HG03280 (cell line): Measurements from ENCODE around the gene RFX1.
"Not testable (repeated sequence)": the region's sequence is repeated elsewhere in the genome, so short reads cannot be mapped to it uniquely, and the experiment has no call there.

Experiments used
- ATAC-seq: cut with Tn5 transposase; IDR thresholded peaks from one replicate; pipeline ENCODE4 v1.9.1; 2021; ENCODE audit warnings: mild to moderate bottlenecking, moderate library complexity; ENCODE audit not compliant: unreplicated experiment

Gene RFX1

DNA sequence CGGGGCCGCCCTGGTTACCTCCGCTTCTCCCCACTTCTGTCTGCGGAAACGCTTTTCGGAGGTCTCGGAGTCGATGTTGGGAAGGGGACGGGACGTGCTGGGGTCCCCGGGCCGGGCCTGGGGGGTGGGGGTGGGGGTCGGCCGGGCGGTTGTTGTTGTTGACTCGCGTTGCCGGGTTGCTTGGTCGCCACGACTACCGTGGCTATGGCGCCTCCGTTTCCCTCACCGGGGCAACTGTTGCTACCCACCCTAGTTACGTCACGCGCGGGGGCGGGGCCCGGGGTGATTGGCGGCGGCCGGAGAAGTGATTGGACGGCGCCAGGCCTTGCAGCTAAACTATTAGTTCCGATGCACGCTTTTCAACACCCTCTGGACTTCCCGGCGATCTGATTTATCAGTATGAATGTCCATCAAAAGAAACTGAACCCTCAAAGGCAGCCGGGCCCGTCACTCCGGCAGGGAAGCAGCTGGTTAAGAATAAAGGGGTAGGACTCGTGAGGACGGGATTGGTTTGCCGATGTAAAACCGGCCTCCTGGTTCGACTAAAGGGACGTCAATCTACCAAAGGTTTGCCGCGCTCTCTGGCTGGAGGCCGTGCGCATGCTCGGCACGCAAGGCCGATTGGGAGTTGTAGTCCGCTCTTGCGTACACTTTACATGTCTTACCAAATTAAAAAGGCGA, at the start of gene RFX1:
Gene RFX1 (minus strand): TSS at position 236 of the 681 bp plus-strand sequence. CDS start 12,477 bp downstream, outside the sequence.
- ATAC-seq = peak; percentile 71

DNA sequence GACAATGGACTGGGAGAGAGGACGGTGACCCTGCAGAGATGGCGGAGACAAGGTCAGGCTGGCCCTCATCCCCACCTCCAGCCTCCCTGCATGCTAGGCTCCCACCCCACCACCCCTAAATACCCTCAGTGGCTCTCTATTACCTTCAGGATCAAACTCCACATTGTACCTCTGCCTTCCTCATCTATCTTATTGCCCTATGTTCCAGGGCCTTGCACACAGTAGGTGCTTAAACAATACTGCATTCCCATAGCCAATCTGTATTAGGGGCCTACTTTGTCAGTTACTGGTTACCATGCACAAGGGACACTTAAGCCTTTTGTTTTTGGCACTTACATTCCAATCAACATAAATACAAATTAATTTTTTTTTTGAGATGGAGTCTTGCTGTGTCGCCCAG, 49.3 kb upstream of the RFX1 start:
- ATAC-seq = no peak

DNA sequence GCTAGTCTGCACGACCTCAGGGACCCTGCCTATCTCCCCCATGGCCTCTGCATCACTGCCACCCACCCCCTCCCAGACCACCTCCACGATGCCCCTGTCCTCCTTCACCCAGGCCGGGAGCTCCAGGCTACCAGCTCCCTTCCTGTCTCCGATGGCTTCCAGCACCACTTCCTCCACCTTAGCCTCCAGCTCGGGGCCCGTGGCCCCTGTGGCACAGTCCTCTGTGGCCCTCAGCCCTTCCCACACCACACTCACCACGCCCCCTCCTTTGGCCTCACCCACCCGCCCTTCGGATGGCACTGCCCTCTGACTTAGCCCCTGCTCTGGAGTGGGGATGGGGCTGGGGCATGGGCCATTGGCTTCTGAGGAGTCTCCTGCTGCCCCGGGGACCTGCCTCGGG, 48.6 kb upstream of the RFX1 start:
- no peak for ATAC-seq

DNA sequence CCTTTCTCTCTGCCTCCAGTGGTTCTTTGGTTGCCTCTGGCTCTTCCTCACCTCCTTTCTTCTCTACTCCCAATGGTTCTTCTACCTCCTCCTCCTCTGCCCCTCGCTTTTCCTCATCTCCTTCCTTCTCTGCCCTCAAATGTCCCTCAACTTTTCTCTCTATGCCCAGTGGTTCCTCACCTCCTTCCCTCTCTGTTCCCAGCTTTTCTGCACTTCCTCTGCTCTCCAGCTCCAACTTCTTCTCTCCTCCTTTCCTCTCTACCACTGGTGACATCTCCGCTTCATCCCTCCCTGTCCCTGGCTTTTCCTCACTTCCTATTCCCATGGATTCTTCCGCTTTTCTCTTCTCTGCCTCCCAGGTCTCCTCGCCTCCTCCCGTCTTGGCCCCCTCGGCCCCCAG, 48.0 kb upstream of the RFX1 start:
- ATAC-seq = no peak

DNA sequence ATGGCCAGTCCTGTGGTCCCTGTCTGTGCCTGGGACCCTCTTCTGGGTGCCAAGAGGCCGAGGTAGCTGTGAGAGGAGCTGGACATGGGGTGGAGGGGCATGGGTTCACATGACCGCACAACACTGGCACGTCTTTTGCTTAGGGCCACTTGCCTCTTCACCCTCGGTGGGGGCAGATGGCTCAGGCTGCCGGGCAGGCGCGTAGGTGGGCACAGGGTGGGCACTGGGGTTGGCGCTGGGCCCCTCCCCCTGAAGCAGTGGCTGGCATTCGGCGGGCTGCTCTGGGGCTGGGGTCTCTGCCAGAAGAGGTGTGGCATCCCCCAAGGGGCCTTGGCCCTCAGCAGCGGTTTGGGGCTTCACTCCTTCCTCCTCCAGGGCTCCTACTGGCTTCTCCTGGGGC, 47.4 kb upstream of the RFX1 start:
- no peak for ATAC-seq

DNA sequence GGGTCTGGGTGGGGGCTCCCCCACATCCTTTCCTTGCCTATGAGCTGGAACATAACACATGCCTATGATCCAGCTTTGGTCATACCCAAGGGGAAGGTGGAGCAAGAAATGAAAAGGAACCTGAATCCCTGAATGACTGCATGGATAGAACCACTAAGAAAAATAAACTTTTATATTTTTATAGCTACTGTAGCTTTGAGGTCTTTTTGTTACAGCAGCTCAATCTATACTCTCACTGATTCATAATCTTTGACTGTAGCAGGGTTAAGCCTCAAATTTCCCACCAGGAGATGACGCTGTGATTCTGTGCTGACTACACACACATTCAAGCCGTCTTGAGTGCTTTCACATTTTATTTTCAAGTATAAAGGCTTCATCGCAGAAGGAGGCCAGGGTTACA, 46.9 kb upstream of the RFX1 start:
- ATAC-seq = no peak

DNA sequence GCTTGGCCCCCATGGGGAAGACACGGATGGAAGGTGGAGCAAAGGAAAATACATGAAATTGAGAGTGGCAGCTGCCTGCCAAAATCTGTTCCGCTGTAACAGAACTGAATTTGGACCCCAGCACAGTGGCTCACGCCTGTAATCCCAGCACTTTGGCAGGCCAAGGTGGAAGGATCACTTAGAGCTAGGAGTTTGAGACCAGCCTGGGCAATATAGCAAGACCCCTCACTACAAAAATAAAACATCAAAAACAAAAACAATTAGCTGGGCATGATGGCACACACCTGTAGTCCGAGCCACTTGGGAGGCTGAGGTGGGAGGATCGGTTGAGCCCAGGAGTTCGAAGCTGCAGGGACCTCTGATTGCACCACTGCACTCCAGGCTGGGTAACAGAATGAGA, 46.4 kb upstream of the RFX1 start:
- ATAC-seq = no peak

DNA sequence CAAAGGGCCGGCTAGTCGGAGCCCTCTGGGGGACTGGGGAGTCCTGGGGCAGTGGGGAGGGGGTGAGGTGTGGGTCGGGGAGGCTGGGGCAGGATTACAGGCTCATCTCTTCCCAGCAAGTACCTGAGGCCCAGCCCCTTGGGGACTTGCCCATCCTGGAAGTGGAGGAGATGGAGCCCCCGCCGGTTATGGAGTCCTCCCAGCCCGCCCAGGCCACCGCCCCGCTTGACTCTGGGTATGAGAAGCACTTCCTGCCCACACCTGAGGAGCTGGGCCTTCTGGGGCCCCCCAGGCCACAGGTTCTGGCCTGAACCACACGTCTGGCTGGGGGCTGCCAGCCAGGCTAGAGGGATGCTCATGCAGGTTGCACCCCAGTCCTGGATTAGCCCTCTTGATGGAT, 45.9 kb upstream of the RFX1 start:
- ATAC-seq = no peak

DNA sequence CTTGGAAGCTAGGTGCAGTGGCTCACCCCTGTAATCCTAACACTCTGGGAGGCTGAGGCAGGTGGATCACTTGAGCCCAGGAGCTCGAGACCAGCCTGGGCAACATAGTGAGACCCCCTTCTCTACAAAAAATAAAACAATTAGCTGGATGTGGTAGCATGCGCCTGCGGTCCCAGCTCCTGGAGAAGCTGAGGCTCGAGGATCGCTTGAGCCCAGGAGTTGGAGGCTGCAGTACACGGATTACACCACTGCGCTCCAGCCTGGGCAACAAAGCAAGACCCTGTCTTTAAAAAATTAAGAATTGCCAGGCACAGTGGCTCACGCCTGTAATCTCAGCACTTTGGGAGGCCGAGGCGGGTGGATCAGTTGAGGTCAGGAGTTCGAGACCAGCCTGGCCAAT, 44.8 kb upstream of the RFX1 start:
- not testable (repeated sequence) for ATAC-seq

DNA sequence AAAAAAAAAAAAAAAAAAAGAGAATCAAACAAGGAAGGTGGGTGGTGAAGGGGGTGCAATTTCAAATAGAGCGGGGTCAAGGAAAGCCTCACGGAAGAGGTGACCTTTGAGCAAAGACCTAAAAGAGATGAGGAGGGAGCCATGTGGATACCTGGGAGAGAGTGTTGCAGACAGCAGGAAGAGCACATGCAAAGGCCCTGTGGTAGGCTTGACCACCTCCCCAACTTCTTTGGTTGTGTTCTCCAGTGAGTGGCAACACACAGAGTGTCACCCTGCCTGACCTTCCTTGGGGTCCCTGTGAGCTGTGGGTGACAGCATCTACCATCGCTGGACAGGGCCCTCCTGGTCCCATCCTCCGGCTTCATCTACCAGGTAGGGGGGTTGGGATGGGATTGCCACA, 44.4 kb upstream of the RFX1 start:
- no peak for ATAC-seq

DNA sequence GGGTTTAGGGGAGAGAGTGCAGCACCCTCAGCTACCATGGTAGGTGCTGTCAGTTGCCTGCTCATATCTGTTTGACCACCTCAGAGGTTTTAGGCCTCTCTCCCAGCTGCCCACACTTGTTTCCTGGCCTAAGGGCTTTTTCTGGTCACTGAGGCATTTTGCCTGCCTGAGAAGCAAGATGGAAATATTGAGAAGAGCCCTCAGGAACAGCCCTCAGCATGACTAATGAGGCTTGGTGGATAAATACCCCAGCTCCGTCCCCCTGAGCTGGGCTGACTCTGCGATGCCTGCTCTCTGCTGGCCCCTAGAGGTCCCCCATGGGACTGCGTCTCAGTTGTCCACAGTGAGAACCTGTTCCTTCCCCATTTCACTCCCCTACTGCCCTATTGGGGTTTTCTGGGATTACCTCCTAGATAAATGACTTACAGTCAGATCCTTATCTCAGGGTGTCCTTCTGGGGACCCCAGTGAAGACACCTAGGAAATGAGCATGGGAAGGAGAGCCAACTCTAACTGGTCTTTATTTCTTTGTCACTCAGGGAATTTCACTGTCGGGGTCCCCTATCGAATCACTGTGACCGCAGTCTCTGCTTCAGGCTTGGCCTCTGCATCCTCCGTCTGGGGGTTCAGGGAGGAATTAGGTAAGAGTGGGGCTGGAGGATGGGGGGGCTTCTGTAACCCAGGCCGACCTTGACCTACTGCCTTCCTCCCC, 42.5 kb upstream of the RFX1 start:
- ATAC-seq = no peak

DNA sequence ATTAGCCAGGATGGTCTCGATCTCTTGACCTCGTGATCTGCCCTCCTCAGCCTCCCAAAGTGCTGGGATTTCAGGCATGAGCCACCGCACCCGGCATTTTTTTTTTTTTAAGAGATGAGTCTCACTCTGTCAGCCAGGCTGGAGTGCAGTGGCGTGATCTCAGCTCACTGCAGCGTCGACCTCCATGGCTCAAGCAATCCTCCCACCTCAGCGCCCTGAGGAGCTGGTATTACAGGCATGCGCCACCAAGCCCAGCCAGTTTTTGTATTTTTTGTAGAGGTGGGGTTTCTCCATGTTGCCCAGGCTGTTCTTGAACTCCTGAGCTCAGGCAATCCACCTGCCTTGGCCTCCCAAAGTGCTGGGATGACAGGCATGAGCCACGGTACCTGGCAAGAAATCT, 41.7 kb upstream of the RFX1 start:
- ATAC-seq = not testable (repeated sequence)

DNA sequence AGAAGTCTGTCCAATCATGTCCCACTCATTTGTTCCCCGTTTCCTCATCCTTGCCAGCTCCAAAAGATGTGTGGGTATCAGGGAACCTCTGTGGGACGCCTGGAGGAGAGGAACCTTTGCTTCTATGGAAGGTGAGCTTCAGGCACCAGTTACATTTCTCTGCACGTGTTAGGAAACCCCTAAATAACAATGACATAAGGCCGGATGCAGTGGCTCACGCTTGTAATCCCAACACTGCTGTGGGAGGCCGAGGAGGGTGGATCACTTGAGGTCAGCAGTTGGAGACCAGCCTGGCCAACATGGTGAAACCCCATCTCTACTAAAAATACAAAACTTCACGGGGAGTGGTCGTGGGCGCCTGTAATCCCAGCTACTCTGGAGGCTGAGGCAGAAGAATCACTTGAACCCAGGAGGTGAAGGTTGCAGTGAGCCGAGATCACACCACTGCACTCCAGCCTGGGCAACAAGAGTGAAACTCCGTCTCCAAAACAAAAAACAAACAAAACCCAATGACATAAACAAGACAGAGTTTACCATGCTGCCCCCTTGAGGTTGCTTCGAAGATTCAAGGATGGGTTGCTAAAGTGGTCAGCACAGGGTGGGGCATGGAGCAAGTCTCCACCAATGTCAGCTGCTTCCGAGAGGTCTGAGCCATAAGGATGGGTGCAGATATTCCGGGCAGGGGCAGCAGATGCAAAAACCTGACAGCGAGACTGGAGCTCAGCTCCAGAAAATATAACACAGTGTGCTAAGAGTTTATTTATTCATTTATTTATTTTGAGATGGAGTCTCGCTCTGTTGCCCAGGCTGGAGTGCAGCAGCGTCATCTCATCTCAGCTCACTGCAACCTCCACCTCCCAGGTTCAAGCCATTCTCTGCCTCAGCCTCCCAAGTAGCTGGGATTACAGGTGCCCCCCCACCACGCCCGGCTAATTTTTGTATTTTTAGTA, 36.8 kb upstream of the RFX1 start:
- ATAC-seq = peak; percentile 82

DNA sequence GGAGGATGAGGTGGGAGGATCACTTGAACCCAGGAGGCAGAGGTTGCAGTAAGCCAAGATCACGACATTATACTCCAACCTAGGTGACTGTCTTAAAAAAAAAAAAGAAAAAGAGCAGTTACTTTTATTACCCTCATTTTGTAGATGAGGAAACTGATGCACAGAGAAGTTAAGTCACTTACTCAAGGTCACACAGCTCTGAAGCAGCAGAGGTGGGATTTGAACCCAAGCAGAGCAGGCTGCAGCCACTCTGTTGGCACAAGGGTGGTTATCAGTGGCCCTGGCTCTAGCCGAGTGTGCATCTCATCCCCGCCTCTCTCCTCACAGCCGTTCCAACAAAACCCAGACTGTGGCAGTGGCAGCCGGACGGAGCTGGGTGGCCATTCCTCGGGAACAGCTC, 33.1 kb upstream of the RFX1 start:
- no peak for ATAC-seq

DNA sequence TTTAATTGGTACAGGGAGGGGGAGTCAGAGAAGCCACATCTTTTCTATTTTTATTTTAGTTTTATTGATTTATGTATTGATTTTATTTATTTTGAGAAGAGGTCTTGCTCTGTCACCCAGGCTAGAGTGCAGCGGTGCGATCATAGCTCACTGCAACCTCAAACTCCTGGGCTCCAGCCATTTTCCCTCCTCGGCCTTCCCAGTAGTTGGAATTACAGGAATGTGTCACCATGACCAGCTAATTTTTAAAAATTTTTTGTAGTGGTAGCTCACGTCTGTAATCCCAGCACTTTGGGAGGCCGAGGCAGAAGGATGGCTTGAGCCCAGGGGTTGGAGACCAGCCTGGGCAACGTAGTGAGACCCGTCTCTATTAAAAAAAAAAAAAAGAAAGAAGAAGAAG, 29.6 kb upstream of the RFX1 start:
- no peak for ATAC-seq

DNA sequence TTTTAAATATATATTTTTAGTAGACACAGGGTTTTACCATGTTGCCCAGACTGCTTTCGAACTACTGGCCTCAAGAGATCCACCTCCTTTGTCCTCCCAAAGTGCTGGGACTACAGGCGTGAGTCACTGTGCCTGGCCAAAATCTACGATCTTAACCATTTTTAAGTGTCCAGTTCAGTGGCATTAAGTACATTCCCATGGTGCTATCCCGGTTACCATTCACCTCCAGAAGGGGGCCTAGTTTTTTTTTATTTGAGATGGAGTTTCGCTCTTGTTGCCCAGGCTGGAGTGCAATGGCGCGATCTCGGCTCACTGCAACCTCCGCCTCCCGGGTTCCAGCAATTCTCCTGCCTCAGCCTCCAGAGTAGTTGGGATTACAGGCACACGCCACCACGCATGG, 29.0 kb upstream of the RFX1 start:
- not testable (repeated sequence) for ATAC-seq

DNA sequence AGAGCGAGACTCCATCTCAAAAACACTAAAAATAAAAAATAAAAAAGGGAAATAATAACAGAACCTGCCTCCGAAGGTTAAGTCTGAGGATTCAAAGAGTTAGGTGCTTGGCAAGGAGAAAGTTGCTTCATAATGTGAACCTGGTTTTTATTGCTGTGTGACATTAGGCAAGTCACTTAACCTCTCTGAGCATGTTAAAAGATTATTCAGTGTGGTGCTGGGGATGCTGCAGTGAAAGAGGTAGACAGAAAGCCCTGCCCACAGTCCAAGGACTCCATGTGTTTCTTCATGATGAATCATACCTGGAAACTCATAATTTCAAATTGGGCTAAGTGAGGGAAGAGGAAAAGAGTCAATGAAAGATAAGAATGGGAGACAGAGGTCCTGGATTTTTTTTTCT, 27.8 kb upstream of the RFX1 start:
- ATAC-seq = no peak

DNA sequence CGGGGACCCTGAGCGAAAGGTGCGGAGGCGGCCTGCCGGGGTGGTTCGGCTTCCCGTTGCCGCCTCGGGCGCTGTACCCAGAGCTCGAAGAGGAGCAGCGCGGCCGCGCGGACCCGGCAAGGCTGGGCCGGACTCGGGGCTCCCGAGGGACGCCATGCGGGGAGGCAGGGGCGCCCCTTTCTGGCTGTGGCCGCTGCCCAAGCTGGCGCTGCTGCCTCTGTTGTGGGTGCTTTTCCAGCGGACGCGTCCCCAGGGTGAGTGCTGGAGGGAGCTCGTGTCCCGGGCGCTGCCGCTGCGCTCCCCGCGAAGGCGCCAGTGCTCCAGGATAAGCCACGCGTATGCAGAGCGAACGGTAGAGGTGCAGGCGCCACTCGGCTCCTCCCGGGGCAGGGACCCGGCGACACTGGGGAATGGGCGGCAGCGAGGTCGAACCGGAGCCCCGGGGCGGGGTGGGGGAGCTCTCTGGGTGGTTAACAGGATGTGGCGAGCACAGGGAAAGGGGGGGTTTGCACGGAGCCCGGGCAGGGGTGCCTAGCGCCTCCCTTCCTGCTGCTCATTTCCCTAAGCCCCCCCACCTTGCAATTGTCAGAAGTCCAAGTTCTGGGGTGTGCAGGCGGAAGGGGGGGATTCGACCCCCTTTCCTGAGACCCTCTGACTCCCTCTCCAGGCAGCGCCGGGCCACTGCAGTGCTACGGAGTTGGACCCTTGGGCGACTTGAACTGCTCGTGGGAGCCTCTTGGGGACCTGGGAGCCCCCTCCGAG, 25.8 kb upstream of the RFX1 start, which contains the start of gene IL27RA:
Gene IL27RA (plus strand): TSS at position 44 of the 762 bp plus-strand sequence. CDS start 111 bp downstream, at position 155.
- peak; percentile 54 for ATAC-seq

DNA sequence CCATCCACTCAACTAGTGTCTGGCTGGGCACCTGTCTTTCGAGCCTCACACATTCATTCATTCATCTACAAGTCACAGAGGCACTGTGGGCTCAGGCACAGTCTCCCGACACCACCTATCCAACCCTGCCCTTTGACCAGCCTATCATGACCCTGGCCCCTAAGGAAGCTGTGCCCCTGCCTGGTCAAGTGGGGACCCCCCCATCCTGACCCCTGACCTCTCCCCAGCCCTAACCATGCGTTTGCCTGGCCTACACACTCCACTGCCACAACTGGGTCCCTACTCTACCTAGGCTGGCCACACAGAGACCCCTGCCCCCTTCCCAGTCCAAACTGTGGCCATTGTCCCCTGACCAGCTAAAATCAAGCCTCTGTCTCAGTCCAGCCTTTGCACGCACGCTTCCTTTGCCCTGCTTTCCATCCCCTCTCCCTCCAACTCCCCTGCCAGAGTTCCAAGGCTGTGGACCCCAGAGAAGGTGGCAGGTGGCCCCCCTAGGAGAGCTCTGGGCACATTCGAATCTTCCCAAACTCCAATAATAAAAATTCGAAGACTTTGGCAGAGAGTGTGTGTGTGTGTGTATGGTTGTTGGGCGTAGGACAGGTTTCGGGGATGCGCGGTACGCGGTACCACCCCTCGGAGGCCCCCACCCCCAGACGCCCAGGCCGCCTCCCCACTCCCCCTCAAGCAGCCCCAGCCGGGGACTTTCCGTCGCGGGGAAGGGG, 25.0 kb upstream of the RFX1 start:
- ATAC-seq = no peak

DNA sequence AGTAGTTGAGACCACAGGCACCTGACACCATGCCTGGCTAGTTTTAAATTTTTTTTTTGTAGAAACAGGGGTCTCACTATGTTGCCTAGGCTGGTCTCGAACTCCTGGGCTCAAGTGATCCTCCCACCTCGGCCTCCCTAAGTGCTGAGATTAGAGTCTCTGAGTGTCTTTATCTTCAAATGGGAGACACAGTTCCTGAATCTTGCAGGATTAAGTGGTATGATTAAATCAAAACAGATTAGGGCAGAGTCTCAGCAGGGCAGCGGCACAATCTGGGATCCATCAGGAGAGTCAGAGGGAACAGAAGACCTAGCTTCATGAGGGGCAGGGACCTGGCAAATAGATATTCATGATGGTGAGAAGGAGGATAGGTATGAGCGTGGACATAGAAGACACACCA, 22.8 kb upstream of the RFX1 start:
- no peak for ATAC-seq
